CD4-positive, alpha-beta T cell treated with Interleukin-6 for 4 hours (primary cell): ENCODE results near the gene C1QBP.
"Not testable (repeated sequence)": the region's sequence is repeated elsewhere in the genome, so short reads cannot be mapped to it uniquely, and the experiment has no call there.

ENCODE experiments used
- DNase-seq: peaks from one replicate; pipeline ENCODE4 v3.0.0-alpha.2; 2020; ENCODE audit warnings: mixed read lengths

Gene C1QBP, protein sequence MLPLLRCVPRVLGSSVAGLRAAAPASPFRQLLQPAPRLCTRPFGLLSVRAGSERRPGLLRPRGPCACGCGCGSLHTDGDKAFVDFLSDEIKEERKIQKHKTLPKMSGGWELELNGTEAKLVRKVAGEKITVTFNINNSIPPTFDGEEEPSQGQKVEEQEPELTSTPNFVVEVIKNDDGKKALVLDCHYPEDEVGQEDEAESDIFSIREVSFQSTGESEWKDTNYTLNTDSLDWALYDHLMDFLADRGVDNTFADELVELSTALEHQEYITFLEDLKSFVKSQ

DNA sequence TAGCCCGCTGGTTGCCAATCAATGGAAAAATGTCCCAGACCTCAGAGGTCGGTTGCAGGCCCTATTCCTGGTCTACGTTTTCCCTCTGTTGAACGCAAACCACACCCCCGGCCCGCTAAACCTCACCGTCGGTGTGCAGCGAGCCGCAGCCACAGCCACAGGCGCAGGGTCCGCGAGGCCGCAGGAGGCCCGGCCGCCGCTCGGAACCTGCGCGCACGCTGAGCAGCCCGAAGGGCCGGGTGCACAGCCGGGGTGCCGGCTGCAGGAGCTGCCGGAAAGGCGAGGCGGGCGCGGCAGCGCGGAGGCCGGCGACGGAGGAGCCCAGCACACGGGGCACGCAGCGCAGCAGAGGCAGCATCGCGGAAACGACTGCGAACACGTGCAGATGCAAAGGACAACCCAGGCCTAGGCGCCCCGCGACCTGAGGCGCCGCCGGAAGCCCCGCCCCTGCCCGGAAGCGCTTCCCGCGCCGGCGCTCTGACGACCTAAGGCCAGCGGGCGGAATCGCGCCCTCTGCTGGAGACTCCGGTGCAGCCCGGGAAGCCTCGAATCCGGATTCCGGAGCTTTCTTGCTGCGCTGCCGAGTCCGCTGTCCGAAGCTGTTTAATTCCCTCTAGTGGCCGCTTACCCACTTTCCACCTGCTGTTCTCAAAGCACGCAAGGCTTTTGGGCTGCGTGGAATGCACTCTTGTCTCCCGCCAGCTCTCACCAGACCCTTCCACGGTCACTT is at the start of gene C1QBP:
C1QBP (minus strand) TSS at position 440 of the 730 bp plus-strand sequence; CDS start at position 358, 82 bp downstream.
- DNase-seq = peak; percentile 93

DNA sequence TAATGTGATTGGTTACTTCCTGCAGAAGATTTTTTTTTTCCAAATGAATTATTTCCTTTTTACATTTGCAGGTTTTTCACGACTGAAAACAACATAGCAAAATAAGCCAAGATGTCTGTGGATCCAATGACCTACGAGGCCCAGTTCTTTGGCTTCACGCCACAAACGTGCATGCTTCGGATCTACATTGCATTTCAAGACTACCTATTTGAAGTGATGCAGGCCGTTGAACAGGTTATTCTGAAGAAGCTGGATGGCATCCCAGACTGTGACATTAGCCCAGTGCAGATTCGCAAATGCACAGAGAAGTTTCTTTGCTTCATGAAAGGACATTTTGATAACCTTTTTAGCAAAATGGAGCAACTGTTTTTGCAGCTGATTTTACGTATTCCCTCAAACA is 49.8 kb upstream of the C1QBP start:
- no peak for DNase-seq

DNA sequence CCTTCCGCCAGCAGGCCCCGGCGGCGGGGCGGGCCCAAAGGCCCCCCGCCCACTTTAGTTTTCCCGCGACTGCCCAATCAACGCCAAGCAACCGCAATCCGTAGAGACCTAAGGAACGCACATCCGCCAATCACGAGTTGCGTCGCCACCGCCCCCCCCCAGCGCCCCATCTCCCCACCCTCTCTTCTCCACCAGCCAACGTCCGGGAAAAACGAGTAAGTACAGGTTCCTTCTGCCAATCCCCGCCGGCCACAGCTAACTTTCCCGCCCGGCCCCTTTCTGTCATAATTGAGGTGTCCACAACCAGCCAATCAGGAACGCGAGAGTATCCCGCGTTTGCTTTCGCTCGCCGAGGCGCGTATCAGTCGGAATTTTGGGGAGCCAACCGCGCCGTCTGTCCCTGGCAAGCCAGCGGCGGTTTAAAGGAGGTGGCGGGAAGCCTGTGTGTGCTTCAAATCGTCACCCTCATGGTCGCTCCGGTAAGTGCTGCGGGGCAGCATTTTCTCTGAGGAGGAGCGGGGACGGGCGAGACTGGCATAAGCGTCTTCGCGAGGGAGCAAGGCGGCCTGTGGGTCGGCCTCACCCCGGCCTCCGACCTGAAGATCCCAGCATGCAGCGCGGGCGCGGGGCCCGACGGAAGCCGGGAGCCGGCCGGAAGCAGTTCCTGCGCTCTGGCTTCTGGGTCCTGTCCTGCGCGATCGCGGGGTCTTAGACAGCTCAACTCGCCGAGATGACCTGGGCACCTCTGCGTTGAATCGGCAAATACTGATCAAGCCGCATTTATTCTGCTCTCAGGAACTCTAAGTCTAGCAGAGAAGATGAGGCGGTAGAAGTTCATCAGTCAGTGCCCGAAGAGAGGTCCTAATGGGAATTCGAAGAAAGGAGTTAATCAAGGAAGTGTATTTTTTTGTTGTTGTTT is 47.5 kb upstream of the C1QBP start, which contains the start of gene MIS12:
MIS12 (plus strand) TSS at position 361 of the 919 bp plus-strand sequence. CDS start 2,297 bp downstream, outside the sequence.
- DNase-seq = peak; percentile 98

DNA sequence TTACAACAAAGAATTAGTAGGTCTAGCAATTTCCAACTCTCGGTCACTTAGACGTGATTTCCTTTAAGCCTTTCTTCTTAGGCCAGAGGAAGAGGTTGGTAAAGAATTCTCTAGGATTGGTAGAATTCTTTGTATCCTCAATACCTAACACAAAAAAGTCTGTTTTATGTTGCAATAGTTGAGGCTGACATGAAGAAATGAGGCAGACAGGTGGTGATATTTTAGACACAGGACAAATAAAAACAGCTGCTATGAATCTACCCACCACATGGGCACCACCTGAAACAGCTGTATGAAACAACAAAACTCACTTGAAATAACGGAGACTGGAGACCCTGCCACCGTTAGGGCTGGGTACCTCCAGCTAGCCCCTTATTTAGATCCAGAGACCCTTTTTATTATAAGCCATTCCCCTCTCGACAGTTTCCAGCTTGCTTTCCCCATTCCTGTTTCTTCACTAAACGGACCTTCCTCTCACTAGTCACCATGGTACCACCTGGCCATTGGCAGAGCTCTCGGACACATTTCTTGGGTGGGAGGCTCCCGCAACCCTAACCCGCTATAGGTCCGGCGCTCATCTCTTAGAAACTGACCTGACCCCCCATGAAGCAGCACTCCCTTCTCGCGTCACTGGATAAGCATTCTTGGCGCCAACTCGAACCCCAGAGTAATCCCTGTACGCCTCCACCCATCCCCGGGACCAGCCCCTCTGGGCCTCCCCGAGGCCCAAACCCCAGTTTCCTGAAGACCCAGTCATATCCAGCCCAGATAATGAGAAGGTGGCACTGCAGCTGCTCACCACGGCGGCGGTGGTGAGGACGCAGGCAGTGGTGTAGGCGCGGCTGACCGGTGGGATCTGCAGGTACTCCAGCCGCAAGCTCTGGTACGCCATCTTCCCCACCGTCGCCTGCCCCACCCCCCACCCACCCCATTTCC is 46.6 kb upstream of the C1QBP start, which contains the start of gene DERL2:
DERL2 (minus strand) TSS at position 909 of the 936 bp plus-strand sequence; CDS start at position 892, 17 bp downstream.
- no peak for DNase-seq

DNA sequence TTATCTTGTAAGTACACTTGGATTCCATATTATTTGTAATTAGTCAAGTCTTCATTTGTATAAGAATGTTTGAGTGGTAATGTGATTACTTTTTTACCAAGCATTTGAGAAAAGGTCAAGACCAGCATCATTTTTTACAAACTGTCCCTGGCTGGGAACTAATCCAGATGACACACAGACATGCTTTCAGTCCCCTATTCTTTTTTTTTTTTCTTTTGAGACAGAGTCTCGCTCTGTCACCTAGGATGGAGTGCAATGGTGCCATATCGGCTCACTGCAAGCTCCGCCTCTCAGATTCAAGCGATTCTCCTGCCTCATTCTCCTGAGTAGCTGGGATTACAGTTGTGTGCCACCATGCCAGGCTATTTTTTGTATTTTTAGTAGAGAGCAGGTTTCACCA is 42.5 kb upstream of the C1QBP start:
- DNase-seq = no peak

DNA sequence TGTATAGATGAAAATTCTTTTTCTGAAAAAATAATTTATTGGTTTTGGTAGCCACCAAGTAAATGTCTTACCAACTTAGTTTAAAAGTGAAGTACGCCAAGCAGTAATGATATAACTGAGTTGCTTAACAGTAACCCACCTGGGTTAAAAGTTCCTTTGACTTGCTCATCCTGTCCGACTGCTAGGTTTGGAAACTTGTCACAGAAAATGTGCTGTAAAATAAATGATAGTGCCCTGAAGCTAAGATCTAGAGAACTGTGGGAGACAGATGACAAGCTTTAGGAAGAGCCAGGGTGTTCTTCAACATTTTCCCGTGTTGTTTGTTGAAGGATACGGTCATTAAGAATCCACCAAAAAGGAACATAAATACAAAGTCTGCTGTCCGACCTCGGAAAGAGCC is 42.0 kb upstream of the C1QBP start:
- DNase-seq = no peak

DNA sequence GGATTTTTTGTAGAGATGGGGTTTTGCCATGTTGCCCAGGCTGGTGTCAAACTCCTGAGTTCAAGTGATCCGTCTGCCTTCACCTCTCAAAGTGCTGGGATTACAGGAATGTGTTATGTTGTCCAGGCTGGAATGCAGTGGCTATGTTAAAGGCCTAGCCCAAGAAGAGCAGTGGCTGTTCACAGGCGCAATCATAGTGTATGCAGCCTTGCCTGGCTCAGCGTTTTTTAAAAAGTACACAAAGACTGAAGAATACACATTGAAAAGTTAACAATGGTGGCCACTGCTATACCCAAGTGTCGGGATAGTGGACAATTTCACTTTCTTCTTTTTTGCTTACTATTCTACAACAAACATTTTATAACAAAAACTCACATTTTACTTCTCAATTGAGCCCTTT is 40.0 kb upstream of the C1QBP start:
- DNase-seq = no peak

DNA sequence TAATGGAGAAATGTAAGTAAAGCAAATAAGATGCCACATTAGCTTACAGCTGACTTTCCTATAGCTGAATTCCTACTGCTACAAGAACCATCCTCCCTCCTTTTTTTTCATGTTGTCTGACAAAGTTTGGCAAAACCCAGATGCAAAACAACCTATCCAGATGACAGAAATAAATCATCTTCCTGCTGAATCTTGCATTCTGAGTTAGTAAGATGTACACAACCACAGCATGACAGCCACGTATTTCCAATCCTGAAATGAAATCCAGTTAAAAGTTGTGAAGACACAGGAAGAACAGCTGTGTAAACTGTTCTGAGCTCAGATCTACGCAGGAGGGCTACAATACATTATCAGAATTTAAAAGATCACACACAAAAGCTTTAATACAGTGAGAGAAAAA is 35.0 kb upstream of the C1QBP start:
- DNase-seq = no peak

DNA sequence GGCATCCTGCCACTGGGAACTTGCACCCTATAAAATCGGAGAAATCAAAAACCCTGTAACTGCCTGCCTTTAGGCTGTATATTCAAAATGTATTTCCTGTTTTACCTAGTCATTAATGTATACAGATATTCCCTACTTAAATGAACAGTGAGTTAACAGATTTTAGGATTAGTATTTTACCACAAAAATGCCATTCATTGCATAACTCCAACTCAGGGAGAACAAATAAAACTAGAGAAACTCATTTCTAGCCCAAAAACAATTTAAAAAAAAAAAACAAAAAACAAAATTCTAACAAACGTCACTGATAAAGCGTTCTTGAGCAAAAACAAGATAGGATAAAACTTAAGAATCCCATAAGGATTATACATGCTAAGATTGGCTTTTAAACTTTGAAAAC is 33.6 kb upstream of the C1QBP start:
- no peak for DNase-seq

DNA sequence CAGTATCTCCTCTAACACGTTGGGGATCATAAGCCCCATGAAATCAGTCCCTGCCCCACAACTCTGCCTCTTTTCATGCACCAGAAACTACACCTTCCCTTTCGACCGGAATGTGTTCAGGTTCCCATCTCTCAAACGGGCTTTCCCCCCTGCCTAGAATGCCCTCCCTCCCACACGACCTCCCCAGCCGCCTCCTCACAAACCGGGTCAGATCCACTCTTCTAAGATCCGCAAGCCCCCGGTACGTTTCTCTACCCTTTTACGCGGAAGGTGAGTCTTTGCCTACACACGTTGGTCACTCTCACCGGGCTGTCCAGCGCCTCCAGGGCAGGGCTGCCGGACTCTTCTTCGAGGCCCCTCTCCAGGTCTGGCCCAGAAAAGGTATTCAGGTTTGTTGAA is 29.1 kb upstream of the C1QBP start:
- DNase-seq = no peak

DNA sequence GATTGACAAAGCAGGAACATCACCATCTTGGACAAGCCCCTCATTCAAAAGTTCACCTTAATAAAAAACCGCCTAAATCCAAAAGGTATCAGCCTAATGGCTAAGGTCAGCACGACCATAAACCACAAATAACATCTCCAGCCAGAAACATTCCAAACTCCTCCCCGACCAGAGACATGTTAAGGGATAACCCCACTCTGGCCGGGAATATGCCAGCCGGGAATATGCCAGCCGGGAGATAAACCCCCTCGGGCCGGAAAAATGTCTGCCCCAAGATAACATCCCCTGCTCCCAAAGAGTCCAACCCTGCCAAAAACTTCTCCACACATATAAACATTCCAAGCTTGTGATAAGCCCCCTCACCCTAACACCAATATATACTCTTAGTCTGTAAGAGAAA is 28.5 kb upstream of the C1QBP start:
- DNase-seq = no peak

DNA sequence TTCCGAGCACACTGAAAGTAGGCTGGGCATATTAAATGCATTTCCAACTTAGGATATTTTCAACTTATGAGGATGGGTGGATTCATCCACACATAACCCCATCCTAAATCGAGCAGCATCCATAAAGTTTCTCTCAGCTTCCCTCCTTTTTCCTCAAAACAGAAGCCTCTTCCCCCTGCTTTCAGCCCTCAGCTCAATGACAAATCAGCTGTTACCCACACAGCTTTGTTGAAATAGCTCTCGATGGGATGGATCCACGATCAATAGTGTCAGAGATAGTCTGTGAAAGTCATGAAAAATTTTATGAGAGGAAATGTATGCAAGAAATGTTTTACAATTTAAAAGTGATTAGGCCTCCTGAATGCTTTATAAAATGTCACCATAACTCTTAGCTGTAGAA is 27.3 kb upstream of the C1QBP start:
- DNase-seq = no peak

DNA sequence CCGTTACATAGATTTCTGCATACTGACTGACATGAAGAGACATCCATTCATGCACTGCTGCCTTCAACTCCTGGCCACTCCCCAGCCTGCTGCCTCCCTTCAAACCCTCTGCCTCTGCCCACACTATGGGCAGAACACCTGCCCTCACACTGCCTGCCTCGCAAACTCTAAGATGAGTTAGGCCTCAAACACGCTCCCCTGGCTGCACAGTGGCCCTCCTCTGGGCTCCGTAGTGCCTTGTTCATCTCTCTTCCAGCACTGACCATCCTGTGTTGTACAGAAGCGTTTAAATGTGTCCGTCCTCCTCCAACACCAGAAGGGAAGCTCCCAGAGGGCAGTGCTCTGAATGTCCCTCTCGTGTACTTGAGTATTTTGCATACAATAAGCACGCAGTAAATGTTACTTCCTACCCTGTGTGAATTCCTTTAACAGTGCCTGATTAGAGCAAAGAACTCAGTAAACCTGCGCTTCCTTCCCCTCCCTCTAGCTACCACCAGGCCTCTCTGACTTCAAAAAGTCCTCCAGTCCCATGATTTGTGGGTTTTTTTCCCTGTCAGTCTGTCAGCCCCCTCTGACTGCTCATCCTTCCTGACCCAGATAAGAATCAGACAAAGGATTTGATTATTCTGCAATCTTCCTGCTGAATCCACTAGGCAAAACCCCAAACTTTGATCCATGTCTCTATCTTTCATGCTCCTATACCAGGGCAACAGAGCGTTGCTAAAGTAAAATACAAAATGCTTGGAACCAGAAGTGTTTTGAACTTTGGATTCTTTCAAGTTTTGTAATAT is 26.0 kb upstream of the C1QBP start:
- no peak for DNase-seq

DNA sequence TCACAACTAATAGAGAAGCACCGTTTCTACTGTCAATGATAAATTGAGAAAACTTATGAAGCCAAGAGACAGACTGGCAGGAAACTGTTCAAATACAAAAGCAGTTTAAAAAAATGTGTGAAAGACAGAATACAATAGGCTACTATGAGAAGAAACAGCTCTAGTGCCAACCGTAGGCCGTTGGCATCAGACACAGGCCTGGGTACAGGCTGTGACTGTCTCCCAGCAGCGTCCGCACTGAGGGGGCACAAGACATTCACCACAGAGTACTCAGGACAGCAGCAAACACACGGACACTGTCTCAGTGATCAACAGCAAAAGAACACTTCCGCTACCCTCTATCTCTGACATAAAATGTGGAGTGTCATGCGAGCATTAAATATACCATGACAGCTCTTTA is 7.8 kb upstream of the C1QBP start:
- DNase-seq = no peak

DNA sequence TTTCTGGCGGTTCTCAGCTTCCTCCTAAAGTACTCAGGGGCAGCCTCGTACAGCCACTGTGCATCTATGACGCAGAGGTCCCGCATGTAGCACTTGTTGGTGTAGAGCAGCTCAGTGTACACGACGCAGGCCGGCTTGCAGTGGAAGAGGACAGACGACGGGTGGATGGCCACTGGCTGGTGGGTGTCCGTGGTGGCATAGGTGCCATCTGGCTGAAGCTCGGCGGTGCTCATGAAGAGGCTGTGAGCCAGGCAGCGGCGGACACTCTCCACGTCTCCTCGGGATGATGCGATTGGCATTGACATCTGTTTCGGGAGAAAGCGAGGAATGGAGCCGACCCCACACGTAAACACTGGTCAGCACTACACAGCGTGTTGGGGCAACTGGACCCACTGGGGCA is 5.3 kb upstream of the C1QBP start:
- no peak for DNase-seq

DNA sequence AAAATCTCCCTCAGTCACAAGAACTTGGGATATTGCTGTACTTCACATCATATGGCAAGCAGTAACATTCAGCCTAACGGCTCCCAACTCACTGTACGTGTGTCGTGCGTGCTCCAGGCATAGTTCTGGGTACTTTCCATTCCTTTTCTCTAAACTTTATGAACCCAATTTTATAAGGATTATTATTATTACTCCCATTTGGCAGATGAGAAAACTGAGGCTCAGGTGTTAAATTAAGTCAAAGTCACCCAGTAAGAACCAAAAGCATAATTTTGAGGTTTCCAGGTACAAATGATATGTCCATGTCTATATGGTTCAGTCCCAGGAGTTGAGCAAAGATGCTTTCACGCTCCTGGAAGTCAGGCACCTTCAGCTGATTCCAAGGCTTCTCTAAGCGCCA is 4.8 kb upstream of the C1QBP start:
- DNase-seq = no peak

DNA sequence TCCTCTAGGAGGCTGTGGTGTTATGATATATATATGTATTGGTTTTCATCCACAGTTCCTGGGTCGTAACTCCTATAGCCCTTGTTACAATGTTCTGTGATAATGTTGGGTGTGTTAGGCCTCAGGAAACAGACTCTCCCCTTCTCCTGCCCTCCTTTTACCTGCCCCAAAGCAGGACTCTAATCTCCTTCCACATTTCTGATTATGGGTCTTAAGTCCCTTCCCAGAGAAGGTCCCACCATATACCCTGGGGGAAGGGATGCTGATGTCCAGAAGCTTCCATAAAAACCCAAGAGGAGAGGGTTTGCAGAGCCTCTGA is 450 bp upstream of the C1QBP start:
- DNase-seq = no peak

DNA sequence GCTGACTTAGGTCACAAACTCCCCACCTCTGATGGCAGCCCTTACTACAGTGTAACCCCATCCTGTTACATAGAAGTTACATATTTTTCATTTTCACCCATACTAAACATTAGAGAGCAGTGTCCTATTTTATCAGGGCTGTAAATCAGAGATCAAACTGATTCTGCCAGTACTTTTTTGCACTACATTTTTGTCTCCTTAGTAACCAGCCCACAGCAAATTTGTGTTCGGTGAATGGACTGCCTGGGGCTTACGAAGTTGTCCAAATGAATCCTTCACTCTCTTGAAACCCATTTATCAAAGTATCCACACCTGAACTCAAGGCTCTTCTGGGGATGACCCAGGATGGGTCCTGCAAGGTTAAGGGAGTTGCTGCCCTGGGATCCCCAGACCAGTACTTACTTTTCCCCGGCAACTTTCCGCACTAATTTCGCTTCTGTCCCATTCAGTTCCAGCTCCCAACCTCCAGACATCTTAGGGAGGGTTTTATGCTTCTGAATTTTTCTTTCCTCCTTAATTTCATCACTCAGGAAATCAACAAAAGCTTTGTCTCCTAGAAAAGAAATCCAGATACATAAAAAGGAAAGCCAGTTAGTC is 1.1 kb downstream of the C1QBP start:
- no peak for DNase-seq

DNA sequence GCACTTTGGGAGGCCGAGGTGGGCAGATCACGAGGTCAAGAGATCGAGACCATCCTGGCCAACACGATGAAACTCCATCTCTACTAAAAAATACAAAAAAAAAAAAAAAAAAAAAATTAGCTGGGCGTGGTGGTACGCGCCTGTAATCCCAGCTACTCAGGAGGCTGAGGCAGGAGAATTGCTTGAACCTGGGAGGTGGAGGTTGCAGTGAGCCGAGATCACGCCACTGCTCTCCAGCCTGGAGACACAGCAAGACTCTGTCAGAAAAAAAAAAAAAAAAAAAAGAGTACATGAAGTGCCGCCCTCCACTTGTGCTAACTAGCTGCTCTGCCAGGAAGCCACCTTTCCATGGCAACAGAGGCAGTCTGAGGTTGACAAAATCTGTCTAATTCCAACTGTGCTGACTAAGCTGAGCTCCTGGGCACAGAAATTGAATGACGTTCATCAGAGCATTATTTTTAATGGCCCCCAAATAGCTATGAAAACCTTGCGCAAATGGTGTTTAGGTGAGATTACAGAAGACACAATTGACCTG is 3.1 kb downstream of the C1QBP start:
- not testable (repeated sequence) for DNase-seq

DNA sequence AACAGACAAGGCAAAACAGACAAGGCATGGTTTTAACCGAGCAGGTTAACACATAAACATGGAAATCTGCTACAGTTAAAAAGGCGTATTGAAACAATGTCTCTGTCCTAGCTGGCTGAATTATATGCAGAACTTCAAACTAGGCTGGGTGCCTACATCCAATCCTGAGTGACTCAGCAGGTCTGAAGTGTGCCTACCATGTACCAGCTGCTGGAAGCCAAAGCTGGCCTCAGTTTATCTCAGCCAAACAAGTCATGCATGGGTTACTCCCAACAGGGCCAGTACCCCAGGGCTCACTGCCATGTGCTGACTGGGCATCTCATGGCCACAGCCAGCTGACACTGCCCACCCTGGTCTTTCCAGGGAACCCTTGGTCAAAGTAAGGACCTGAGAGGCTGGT is 4.0 kb downstream of the C1QBP start:
- no peak for DNase-seq
